ENCODE results near the gene ZNF14.
"Not testable (repeated sequence)": the region's sequence is repeated elsewhere in the genome, so short reads cannot be mapped to it uniquely, and the experiment has no call there.

Gene ZNF14

GRCh38 chr19:19746286-19747213 lies 13.6 kb upstream of the ZNF14 start:
- DNase-seq, result no peak

- no peak for DNase-seq
Observed at GRCh38 chr19:19745496-19746285, 12.8 kb upstream of the ZNF14 start.

GRCh38 chr19:19744641-19745040 lies 11.7 kb upstream of the ZNF14 start:
- no peak for DNase-seq

GRCh38 chr19:19743921-19744320 lies 11.0 kb upstream of the ZNF14 start:
- not testable (repeated sequence) for DNase-seq

GRCh38 chr19:19743176-19743575 lies 10.3 kb upstream of the ZNF14 start:
- DNase-seq, result no peak

GRCh38 chr19:19742773-19743172 lies 9.9 kb upstream of the ZNF14 start:
- no peak for DNase-seq

GRCh38 chr19:19741184-19741583 lies 8.3 kb upstream of the ZNF14 start:
- DNase-seq, result no peak

- no peak for DNase-seq
Observed at GRCh38 chr19:19740755-19741154, 7.8 kb upstream of the ZNF14 start.

GRCh38 chr19:19738564-19738963 lies 5.7 kb upstream of the ZNF14 start:
- DNase-seq, result no peak

GRCh38 chr19:19737559-19738332 lies 4.8 kb upstream of the ZNF14 start:
- no peak for DNase-seq

GRCh38 chr19:19721896-19722295 lies 11.0 kb downstream of the ZNF14 start:
- DNase-seq, result no peak

- no peak for DNase-seq
Observed at GRCh38 chr19:19719798-19720197, 13.1 kb downstream of the ZNF14 start.

- DNase-seq, result no peak
Observed at GRCh38 chr19:19711934-19712828, 20.7 kb downstream of the ZNF14 start.

- DNase-seq, result no peak
Observed at GRCh38 chr19:19711306-19711933, 21.5 kb downstream of the ZNF14 start.

- no peak for DNase-seq
Observed at GRCh38 chr19:19710506-19710905, 22.4 kb downstream of the ZNF14 start.

- DNase-seq, result no peak
Observed at GRCh38 chr19:19704836-19705235, 28.1 kb downstream of the ZNF14 start.

- DNase-seq, result not testable (repeated sequence)
Observed at GRCh38 chr19:19700493-19700892, 32.4 kb downstream of the ZNF14 start.

GRCh38 chr19:19697589-19697988 lies 35.3 kb downstream of the ZNF14 start:
- no peak for DNase-seq

GRCh38 chr19:19696386-19696785 lies 36.5 kb downstream of the ZNF14 start:
- DNase-seq, result no peak

GRCh38 chr19:19691683-19692082 lies 41.2 kb downstream of the ZNF14 start:
- DNase-seq, result no peak

- not testable (repeated sequence) for DNase-seq
Observed at GRCh38 chr19:19689023-19689422, 43.9 kb downstream of the ZNF14 start.

- DNase-seq, result no peak
Observed at GRCh38 chr19:19687090-19687489, 45.8 kb downstream of the ZNF14 start.
